DOHH2 (cell line): ENCODE data around the gene MYDGF.

Experiments
- H3F3A ChIP-seq: fragments of 200-600 bp; sonication (generic), shearing (Covaris generic); 2 replicates; pipeline ENCODE4 v1.6.0; 2016; ENCODE audit warnings: antibody characterized with exemption, mild to moderate bottlenecking; ENCODE audit not compliant: control insufficient read depth, insufficient read depth
- H3K27ac ChIP-seq: fragments of 200-600 bp; sonication (generic); 2 replicates; pipeline ENCODE4 v1.5.1; 2014; ENCODE audit warnings: low read depth, mild to moderate bottlenecking, low read length, moderate library complexity
- H3K27me3 ChIP-seq: fragments of 200-600 bp; sonication (generic); 2 replicates; pipeline ENCODE4 v1.6.1; 2014; ENCODE audit warnings: mild to moderate bottlenecking, low read length, mixed read lengths; ENCODE audit not compliant: control insufficient read depth
- H3K36me3 ChIP-seq: fragments of 200-600 bp; sonication (generic); 2 replicates; pipeline ENCODE4 v1.6.1; 2014; ENCODE audit warnings: mild to moderate bottlenecking, low read length, moderate library complexity, mixed read lengths; ENCODE audit not compliant: control insufficient read depth
- H3K4me1 ChIP-seq: fragments of 200-600 bp; sonication (generic); 2 replicates; pipeline ENCODE4 v1.6.1; 2014; ENCODE audit warnings: mild to moderate bottlenecking, low read length, mixed read lengths; ENCODE audit not compliant: control insufficient read depth
- H3K4me2 ChIP-seq: fragments of 200-600 bp; sonication (generic); 2 replicates; pipeline ENCODE4 v1.6.0; 2014; ENCODE audit warnings: mild to moderate bottlenecking, low read length, moderate library complexity
- H3K4me3 ChIP-seq: fragments of 200-600 bp; sonication (generic); 2 replicates; pipeline ENCODE4 v1.5.1; 2014; ENCODE audit warnings: mild to moderate bottlenecking, low read length, mixed read lengths
- H3K79me2 ChIP-seq: fragments of 200-600 bp; sonication (generic); 2 replicates; pipeline ENCODE4 v1.6.1; 2014; ENCODE audit warnings: mild to moderate bottlenecking, low read length, mixed read lengths; ENCODE audit not compliant: control insufficient read depth
- H3K9me2 ChIP-seq: fragments of 200-600 bp; sonication (generic); replicated peaks from 2 replicates; pipeline ENCODE4 v1.6.1; 2014; ENCODE audit warnings: mild to moderate bottlenecking, low read length, mixed read lengths; ENCODE audit not compliant: control insufficient read depth
- H3K9me3 ChIP-seq: fragments of 200-600 bp; sonication (generic); 2 replicates; pipeline ENCODE4 v1.6.1; 2014; ENCODE audit warnings: antibody characterized with exemption, low read length, mixed read lengths; ENCODE audit not compliant: control insufficient read depth, insufficient read depth
- H4K20me1 ChIP-seq: fragments of 200-600 bp; sonication (generic); 2 replicates; pipeline ENCODE4 v1.6.0; 2014; ENCODE audit warnings: low read depth, mild to moderate bottlenecking, antibody characterized with exemption, low read length, moderate library complexity; ENCODE audit not compliant: control insufficient read depth, insufficient read depth
- EZH2phosphoT487 ChIP-seq: fragments of 200-600 bp; sonication (generic); IDR thresholded peaks from 2 replicates; pipeline ENCODE4 v1.6.1; 2017; ENCODE audit warnings: borderline replicate concordance, mild to moderate bottlenecking, antibody characterized with exemption, low read length, moderate library complexity, mixed read lengths
- TF ChIP-seq, protein P1 (sequence below): fragments of 200-600 bp; sonication (generic); IDR thresholded peaks from one replicate; pipeline ENCODE4 v1.5.1; 2014; ENCODE audit warnings: antibody characterized with exemption, mild to moderate bottlenecking, low read depth, low read length; ENCODE audit not compliant: poor library complexity, severe bottlenecking

Gene MYDGF

DNA sequence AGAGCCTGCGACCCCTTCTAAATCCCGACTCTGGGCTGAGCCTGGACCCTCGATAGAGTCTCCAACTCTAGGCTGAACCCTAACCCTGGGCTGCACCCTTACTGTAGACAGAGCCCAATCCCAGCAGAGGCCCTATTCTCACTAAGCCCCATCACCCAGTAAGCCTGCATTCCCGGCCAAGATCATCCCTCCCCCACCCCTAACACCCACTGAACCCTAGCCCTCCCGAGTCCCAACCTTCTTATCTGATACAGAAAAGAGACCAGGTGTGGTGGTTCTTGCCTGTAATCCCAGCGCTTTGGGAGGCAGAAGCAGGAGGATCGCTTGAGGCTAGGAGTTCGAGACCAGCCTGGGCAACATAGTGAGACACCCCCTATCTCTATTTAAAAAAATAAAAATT lies 33.4 kb downstream of the MYDGF start:
- Histone ChIP-seq H3F3A (peaks cover 2% of the 10 kb centered on the region; the same call in 1 of the 2 replicates), H3K4me1 (peaks cover 27% of the 10 kb centered on the region), H3K9me2 (no peaks in the 10 kb centered on the region), H3K27me3 (peaks cover 3% of the 10 kb centered on the region; the same call in 1 of the 2 replicates), H3K79me2 (peaks cover 8% of the 10 kb centered on the region), H4K20me1 (no peaks in the 10 kb centered on the region), H3K36me3 (no peaks in the 10 kb centered on the region), H3K4me3 (peak overlapping the region; percentile 60), H3K4me2 (peak overlapping the region; percentile 72), H3K9me3 (no peaks in the 10 kb centered on the region), H3K27ac (no peak overlapping the region)
- TF ChIP-seq EZH2phosphoT487 = no peak
- TF ChIP-seq, protein P1, sequence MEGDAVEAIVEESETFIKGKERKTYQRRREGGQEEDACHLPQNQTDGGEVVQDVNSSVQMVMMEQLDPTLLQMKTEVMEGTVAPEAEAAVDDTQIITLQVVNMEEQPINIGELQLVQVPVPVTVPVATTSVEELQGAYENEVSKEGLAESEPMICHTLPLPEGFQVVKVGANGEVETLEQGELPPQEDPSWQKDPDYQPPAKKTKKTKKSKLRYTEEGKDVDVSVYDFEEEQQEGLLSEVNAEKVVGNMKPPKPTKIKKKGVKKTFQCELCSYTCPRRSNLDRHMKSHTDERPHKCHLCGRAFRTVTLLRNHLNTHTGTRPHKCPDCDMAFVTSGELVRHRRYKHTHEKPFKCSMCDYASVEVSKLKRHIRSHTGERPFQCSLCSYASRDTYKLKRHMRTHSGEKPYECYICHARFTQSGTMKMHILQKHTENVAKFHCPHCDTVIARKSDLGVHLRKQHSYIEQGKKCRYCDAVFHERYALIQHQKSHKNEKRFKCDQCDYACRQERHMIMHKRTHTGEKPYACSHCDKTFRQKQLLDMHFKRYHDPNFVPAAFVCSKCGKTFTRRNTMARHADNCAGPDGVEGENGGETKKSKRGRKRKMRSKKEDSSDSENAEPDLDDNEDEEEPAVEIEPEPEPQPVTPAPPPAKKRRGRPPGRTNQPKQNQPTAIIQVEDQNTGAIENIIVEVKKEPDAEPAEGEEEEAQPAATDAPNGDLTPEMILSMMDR = no peak

DNA sequence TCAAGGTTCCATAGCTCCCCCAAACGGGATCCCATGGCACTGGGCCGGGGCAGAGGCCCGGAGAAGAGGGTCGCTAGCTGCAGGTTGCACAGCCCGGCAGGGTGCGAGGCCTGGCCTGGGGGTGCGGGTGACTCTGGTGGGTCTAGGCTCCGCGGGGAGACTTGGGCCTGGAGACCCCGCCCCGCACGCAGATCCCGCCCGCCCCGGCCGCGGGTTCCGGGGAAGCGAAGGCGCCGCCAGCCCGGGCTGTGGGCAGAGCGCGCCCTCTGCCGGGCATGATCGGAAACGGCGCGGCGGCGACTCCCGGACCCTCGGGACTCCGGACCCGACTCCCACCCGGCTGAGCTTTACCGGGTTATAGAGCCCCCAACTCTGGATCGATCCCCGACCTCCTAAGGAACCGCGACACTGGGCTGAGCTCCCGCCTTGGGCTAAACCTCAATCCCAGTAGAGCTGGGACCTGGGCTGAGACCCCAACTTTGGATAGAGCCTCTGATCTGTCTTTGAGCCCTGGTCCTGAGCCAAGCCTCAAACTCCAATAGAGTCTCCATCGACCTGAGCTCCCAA lies 33.9 kb downstream of the MYDGF start:
- Histone ChIP-seq H3K27ac (no peak overlapping the region), H3K36me3 (no peaks in the 10 kb centered on the region), H3K4me2 (peak overlapping the region; percentile 72), H3K4me3 (peak overlapping the region; percentile 60), H3K9me3 (no peaks in the 10 kb centered on the region), H3K27me3 (peaks cover 3% of the 10 kb centered on the region; the same call in 1 of the 2 replicates), H3K79me2 (peaks cover 8% of the 10 kb centered on the region), H4K20me1 (no peaks in the 10 kb centered on the region), H3F3A (peaks cover 2% of the 10 kb centered on the region; the same call in 1 of the 2 replicates), H3K9me2 (no peaks in the 10 kb centered on the region), H3K4me1 (peaks cover 27% of the 10 kb centered on the region)
- TF ChIP-seq, protein P1 = peak; percentile 92
- TF ChIP-seq EZH2phosphoT487 = no peak

DNA sequence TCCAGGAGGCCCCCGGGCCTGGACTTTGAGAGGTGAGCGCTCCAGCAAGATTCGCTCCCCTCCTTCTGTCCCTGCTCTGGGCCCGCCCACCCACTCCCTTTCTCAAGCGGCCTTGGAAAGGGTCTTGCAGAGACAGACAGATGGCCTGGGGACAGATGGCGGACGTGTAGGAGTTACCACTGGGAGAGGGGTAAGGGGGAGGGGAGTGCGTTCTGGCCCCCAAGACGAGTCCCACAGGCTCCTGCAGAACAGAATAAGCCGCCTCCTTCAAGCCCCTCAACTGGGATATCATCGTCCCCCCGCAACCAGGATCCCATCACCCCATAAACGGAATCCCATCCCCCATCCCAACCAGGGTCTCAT lies 34.4 kb downstream of the MYDGF start:
- H3K27me3 ChIP-seq = peaks cover 3% of the 10 kb centered on the region; the same call in 1 of the 2 replicates
- H3K9me3 ChIP-seq = no peaks in the 10 kb centered on the region
- peak overlapping the region; percentile 72 for H3K4me2 ChIP-seq
- no peaks in the 10 kb centered on the region for H3K36me3 ChIP-seq
- H3K4me3 ChIP-seq = peak overlapping the region; percentile 60
- H4K20me1 ChIP-seq = no peaks in the 10 kb centered on the region
- H3F3A ChIP-seq = peaks cover 2% of the 10 kb centered on the region; the same call in 1 of the 2 replicates
- H3K79me2 ChIP-seq = peaks cover 8% of the 10 kb centered on the region
- no peaks in the 10 kb centered on the region for H3K9me2 ChIP-seq
- no peak for TF ChIP-seq EZH2phosphoT487
- TF ChIP-seq, protein P1 = no peak
- no peak overlapping the region for H3K27ac ChIP-seq
- peaks cover 27% of the 10 kb centered on the region for H3K4me1 ChIP-seq
